ENCODE data around the gene RFWD3.
A peak's percentile ranks its signal among the peaks of the same experiment; 100 is the strongest.

RFWD3 gene

GRCh38 chr16:74622005-74622404, 44.7 kb downstream of the RFWD3 start:
- no peak for DNase-seq (ENCODE audit: low read depth)

GRCh38 chr16:74617206-74617788, 49.4 kb downstream of the RFWD3 start:
- DNase-seq (ENCODE audit: low read depth): no peak

- no peak for DNase-seq (ENCODE audit: low read depth)
Observed at GRCh38 chr16:74611721-74612120, 55.0 kb downstream of the RFWD3 start.

- no peak for DNase-seq (ENCODE audit: low read depth)
Observed at GRCh38 chr16:74608944-74609343, 57.7 kb downstream of the RFWD3 start.

GRCh38 chr16:74608381-74608780, 58.3 kb downstream of the RFWD3 start:
- no peak for DNase-seq (ENCODE audit: low read depth)

GRCh38 chr16:74607962-74608356, 58.7 kb downstream of the RFWD3 start:
- no peak for DNase-seq (ENCODE audit: low read depth)

- no peak for DNase-seq (ENCODE audit: low read depth)
Observed at GRCh38 chr16:74607310-74607961, 59.2 kb downstream of the RFWD3 start.

GRCh38 chr16:74606521-74607309, 60.0 kb downstream of the RFWD3 start, which contains the start of gene GLG1:
GLG1 (minus strand) TSS chr16:74607114; CDS start chr16:74607094, 20 bp downstream.
- peak; percentile 88 for DNase-seq (ENCODE audit: low read depth)

GRCh38 chr16:74605746-74606520, 60.7 kb downstream of the RFWD3 start:
- DNase-seq (ENCODE audit: low read depth): no peak

- no peak for DNase-seq (ENCODE audit: low read depth)
Observed at GRCh38 chr16:74605332-74605731, 61.3 kb downstream of the RFWD3 start.

GRCh38 chr16:74603848-74604247, 62.8 kb downstream of the RFWD3 start:
- DNase-seq (ENCODE audit: low read depth): no peak

GRCh38 chr16:74601126-74601871, 65.4 kb downstream of the RFWD3 start:
- peak; percentile 18 for DNase-seq (ENCODE audit: low read depth)

- DNase-seq (ENCODE audit: low read depth): no peak
Observed at GRCh38 chr16:74596586-74596985, 70.1 kb downstream of the RFWD3 start.

GRCh38 chr16:74592847-74593246, 73.8 kb downstream of the RFWD3 start:
- no peak for DNase-seq (ENCODE audit: low read depth)

GRCh38 chr16:74591876-74592650, 74.6 kb downstream of the RFWD3 start:
- no peak for DNase-seq (ENCODE audit: low read depth)

- no peak for DNase-seq (ENCODE audit: low read depth)
Observed at GRCh38 chr16:74586948-74587347, 79.7 kb downstream of the RFWD3 start.

- no peak for DNase-seq (ENCODE audit: low read depth)
Observed at GRCh38 chr16:74585846-74586443, 80.7 kb downstream of the RFWD3 start.

GRCh38 chr16:74583926-74584666, 82.6 kb downstream of the RFWD3 start:
- DNase-seq (ENCODE audit: low read depth): no peak

GRCh38 chr16:74582970-74583369, 83.7 kb downstream of the RFWD3 start:
- no peak for DNase-seq (ENCODE audit: low read depth)

GRCh38 chr16:74580833-74581232, 85.8 kb downstream of the RFWD3 start:
- DNase-seq (ENCODE audit: low read depth): no peak

Data from stimulated activated CD8-positive, alpha-beta memory T cell treated with anti-CD3 and anti-CD28 coated beads, Interleukin-4, amount 100 ng/mL, for 24 hours (primary cell).